A673 (cell line): Measurements from ENCODE around the gene SAMD4B. TPM values are rescaled to one million over a fixed set of nuclear protein-coding genes. Genes with fewer than 3 reads are reported as not detected.
"Not testable (repeated sequence)": the region's sequence is repeated elsewhere in the genome, so short reads cannot be mapped to it uniquely, and the experiment has no call there.

Experiments used
- BruUV-seq: library from RNA; stranded (reverse); fragments of 400-500 nt; replicated peaks from 2 replicates; lab custom pipeline; 2021; lab: Mats Ljungman, UMichigan
- CTCF ChIA-PET: fragments of 300-600 bp; sonication (Branson Sonifier 250); formaldehyde crosslinking; loops from one replicate; lab custom pipeline; 2022; ENCODE audit warnings: antibody characterized with exemption; lab: Charles Lee
- POLR2A ChIA-PET: fragments of 300-600 bp; sonication (Branson Sonifier 250); formaldehyde crosslinking; loops from one replicate; lab custom pipeline; 2022; ENCODE audit warnings: antibody characterized with exemption; ENCODE audit not compliant: low non-redundant PET; lab: Charles Lee
- DNase-seq: peaks from one replicate; pipeline ENCODE4 v3.0.0-alpha.2; 2015; ENCODE audit warnings: low spot score
- H3K27ac ChIP-seq: fragments of 200-600 bp; sonication (generic); 2 replicates; pipeline ENCODE4 v1.5.1; 2016; ENCODE audit warnings: mixed run types, low read depth, mild to moderate bottlenecking, mixed read lengths, antibody characterized with exemption, low read length; ENCODE audit not compliant: poor library complexity, severe bottlenecking
- H3K27me3 ChIP-seq: fragments of 200-600 bp; sonication (generic); replicated peaks from 2 replicates; pipeline ENCODE4 v1.6.1; 2017; ENCODE audit warnings: mixed run types, low read depth, mild to moderate bottlenecking, mixed read lengths, antibody characterized with exemption, low read length; ENCODE audit not compliant: insufficient read depth, poor library complexity
- H3K36me3 ChIP-seq: fragments of 200-600 bp; sonication (generic); 2 replicates; pipeline ENCODE4 v1.6.1; 2016; ENCODE audit warnings: mixed run types, mild to moderate bottlenecking, mixed read lengths, antibody characterized with exemption, low read length; ENCODE audit not compliant: insufficient read depth, poor library complexity, severe bottlenecking
- H3K4me1 ChIP-seq: fragments of 200-600 bp; sonication (generic); 2 replicates; pipeline ENCODE4 v1.6.1; 2017; ENCODE audit warnings: mixed run types, mild to moderate bottlenecking, mixed read lengths, antibody characterized with exemption, low read length; ENCODE audit not compliant: insufficient read depth, poor library complexity, severe bottlenecking
- H3K4me3 ChIP-seq: fragments of 200-600 bp; sonication (generic); 2 replicates; pipeline ENCODE4 v1.5.1; 2016; ENCODE audit warnings: low read depth, mixed run types, mild to moderate bottlenecking, mixed read lengths, low read length; ENCODE audit not compliant: poor library complexity, severe bottlenecking
- H3K9me3 ChIP-seq: fragments of 200-600 bp; sonication (generic); 2 replicates; pipeline ENCODE4 v1.6.1; 2016; ENCODE audit warnings: mixed run types, low read depth, mild to moderate bottlenecking, mixed read lengths, antibody characterized with exemption, low read length; ENCODE audit not compliant: poor library complexity, severe bottlenecking
- EZH2 ChIP-seq: fragments of 200-600 bp; sonication (generic); IDR thresholded peaks from 2 replicates; pipeline ENCODE4 v1.6.1; 2017; ENCODE audit warnings: borderline replicate concordance, low read depth, mild to moderate bottlenecking, mixed read lengths, antibody characterized with exemption, low read length; ENCODE audit not compliant: poor library complexity, severe bottlenecking
- intact Hi-C: fragments of 100-400 bp; cut with micrococcal nuclease; formaldehyde crosslinking; loops from one replicate; pipeline ENCODE4 v1.10.0; 2022; ENCODE audit not compliant: unreplicated experiment
- total RNA-seq: library from RNA; stranded (reverse); gene quantifications from 2 replicates; pipeline ENCODE4 v1.2.3, GENCODE V29; 2021
- TF ChIP-seq, protein P1 (sequence below): fragments of 300-800, 200-600 bp; sonication (generic); conservative IDR thresholded peaks from 2 replicates; pipeline ENCODE4 v1.5.1; 2017; ENCODE audit warnings: low read depth, mild to moderate bottlenecking, antibody characterized with exemption, low read length, moderate library complexity, mixed read lengths

SAMD4B gene
- total RNA-seq, 1 experiment from 2014 or later = 168 TPM

DNA sequence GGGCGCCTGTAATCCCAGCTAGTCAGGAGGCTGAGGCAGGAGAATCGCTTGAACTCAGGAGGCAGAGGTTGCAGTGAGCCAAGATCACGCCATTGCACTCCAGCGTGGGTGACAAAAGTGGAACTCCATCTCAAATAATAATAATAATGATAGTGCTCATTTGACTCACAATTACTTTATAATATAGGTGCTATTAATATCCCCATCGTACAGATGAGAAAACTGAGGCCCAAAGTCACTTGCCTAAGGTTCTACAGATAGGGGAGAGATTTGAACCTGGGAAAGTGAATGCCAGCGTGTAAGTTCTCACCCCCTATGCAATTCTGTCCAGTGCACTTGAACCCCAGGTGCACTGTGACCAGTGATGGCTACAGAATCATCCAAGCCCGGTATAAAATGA is 12.3 kb upstream of the SAMD4B start:
- CTCF ChIA-PET = no interaction called here

GRCh38 chr19:39332293-39332692 is 9.9 kb upstream of the SAMD4B start:
- no peaks in the 10 kb centered on the region for H3K36me3 ChIP-seq
- H3K27ac ChIP-seq = no peak overlapping the region
- H3K4me3 ChIP-seq = no peak overlapping the region
- POLR2A ChIA-PET = no interaction called here
- intact Hi-C loops = no loop called here
- no peak for TF ChIP-seq EZH2
- TF ChIP-seq, protein P1, sequence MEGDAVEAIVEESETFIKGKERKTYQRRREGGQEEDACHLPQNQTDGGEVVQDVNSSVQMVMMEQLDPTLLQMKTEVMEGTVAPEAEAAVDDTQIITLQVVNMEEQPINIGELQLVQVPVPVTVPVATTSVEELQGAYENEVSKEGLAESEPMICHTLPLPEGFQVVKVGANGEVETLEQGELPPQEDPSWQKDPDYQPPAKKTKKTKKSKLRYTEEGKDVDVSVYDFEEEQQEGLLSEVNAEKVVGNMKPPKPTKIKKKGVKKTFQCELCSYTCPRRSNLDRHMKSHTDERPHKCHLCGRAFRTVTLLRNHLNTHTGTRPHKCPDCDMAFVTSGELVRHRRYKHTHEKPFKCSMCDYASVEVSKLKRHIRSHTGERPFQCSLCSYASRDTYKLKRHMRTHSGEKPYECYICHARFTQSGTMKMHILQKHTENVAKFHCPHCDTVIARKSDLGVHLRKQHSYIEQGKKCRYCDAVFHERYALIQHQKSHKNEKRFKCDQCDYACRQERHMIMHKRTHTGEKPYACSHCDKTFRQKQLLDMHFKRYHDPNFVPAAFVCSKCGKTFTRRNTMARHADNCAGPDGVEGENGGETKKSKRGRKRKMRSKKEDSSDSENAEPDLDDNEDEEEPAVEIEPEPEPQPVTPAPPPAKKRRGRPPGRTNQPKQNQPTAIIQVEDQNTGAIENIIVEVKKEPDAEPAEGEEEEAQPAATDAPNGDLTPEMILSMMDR = no peak
- no peak for DNase-seq
- no peaks in the 10 kb centered on the region for H3K27me3 ChIP-seq
- no peaks in the 10 kb centered on the region for H3K9me3 ChIP-seq
- CTCF ChIA-PET = no interaction called here
- H3K4me1 ChIP-seq = no peaks in the 10 kb centered on the region
- BruUV-seq = no TSS peak

More for the DNA sequence above, 12.3 kb upstream of the SAMD4B start:
- DNase-seq = no peak
- Histone ChIP-seq H3K9me3 (no peaks in the 10 kb centered on the region), H3K27me3 (no peaks in the 10 kb centered on the region), H3K4me3 (no peak overlapping the region), H3K4me1 (no peaks in the 10 kb centered on the region), H3K36me3 (no peaks in the 10 kb centered on the region), H3K27ac (no peak overlapping the region)
- POLR2A ChIA-PET = no interaction called here
- TF ChIP-seq, protein P1 = no peak
- TF ChIP-seq EZH2 = no peak
- no TSS peak for BruUV-seq
- intact Hi-C loops = loop anchor here (5.0 kb wide), 2 partner anchors 278 to 368 kb away; no protein-coding TSS in a partner anchor

DNA sequence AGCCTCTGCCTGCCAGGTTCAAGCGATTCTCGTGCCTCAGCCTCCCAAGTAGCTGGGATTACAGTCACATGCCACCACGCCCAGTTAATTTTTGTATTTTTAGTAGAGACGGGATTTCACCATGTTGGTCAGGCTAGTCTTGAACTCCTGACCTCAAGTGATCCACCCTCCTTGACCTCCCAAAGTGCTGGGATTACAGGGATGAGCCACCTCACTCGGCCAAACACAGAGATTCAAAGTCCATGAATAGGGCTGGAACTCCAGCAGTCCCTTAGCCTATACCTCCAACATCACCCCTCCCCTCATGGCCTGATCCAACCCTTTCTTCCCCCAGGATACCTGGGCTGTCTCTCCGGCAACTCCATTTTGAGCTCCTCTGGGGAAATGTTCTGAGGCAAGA is 9.5 kb upstream of the SAMD4B start:
- H3K27ac ChIP-seq, POLR2A ChIA-PET, H3K4me3 ChIP-seq, H3K27me3 ChIP-seq, intact Hi-C loops, H3K4me1 ChIP-seq, CTCF ChIA-PET, H3K9me3 ChIP-seq, DNase-seq, H3K36me3 ChIP-seq, BruUV-seq: not testable (repeated sequence)

GRCh38 chr19:39333507-39333906 is 8.7 kb upstream of the SAMD4B start:
- DNase-seq = no peak
- Histone ChIP-seq H3K27me3 (no peaks in the 10 kb centered on the region), H3K27ac (no peak overlapping the region), H3K4me3 (no peak overlapping the region), H3K36me3 (no peaks in the 10 kb centered on the region), H3K4me1 (no peaks in the 10 kb centered on the region), H3K9me3 (no peaks in the 10 kb centered on the region)
- POLR2A ChIA-PET = no interaction called here
- CTCF ChIA-PET = no interaction called here
- TF ChIP-seq, protein P1 = no peak
- TF ChIP-seq EZH2 = no peak
- intact Hi-C loops = no loop called here
- BruUV-seq = no TSS peak
